Thymus (tissue), 11 donors: Measurements from ENCODE around the gene CYYR1. TPM values are rescaled to one million over a fixed set of nuclear protein-coding genes. Genes with fewer than 3 reads are reported as not detected.

Source experiments
- DNase-seq, 9 donors: peaks; one replicate each; pipeline ENCODE4 v3.0.0-alpha.2; 2013; ENCODE audit warnings: low spot score in 9 of 9, low read depth in 6 of 9, missing footprints in 1 of 9
- H3K27ac ChIP-seq, 2 donors: one replicate each; pipeline ENCODE4 v1.5.1; 2013; ENCODE audit warnings: control low read depth in 1 of 2, low read depth in 1 of 2, low read length in 1 of 2, mild to moderate bottlenecking in 1 of 2, moderate library complexity in 1 of 2
- H3K27me3 ChIP-seq, 2 donors: one replicate each; pipeline ENCODE4 v1.5.1; 2013; ENCODE audit warnings: low read length in 1 of 2; ENCODE audit not compliant: control insufficient read depth in 2 of 2, insufficient read depth in 1 of 2
- H3K36me3 ChIP-seq, 2 donors: one replicate each; pipeline ENCODE4 v1.5.1; 2013; ENCODE audit warnings: low read length in 1 of 2, mild to moderate bottlenecking in 1 of 2, moderate library complexity in 1 of 2; ENCODE audit not compliant: control insufficient read depth in 2 of 2, insufficient read depth in 2 of 2
- H3K4me1 ChIP-seq, 2 donors: one replicate each; pipeline ENCODE4 v1.5.1; 2013; ENCODE audit warnings: low read length in 2 of 2; ENCODE audit not compliant: control insufficient read depth in 2 of 2, insufficient read depth in 2 of 2
- H3K4me3 ChIP-seq, 2 donors: one replicate each; pipeline ENCODE4 v1.5.1; 2013; ENCODE audit warnings: low read length in 2 of 2, control low read depth in 1 of 2, mild to moderate bottlenecking in 1 of 2
- H3K9me3 ChIP-seq, 2 donors: one replicate each; pipeline ENCODE4 v1.5.1; 2013; ENCODE audit warnings: low read length in 1 of 2, mild to moderate bottlenecking in 1 of 2; ENCODE audit not compliant: control insufficient read depth in 2 of 2, insufficient read depth in 1 of 2
- WGBS: extraction: QIAGEN DNeasy Blood & Tissue Kit; methylation state at CpG from one replicate; pipeline ENCODE4 v1.1.7; 2013; 5-methylcytosine and 5-hydroxymethylcytosine counted together
- polyA plus RNA-seq: library from polyadenylated mRNA; stranded (reverse); fragments of 200-250 nt; gene quantifications from one replicate; pipeline ENCODE4 v1.2.3, GENCODE V29; 2013
- total RNA-seq: library from RNA; stranded (reverse); fragments of 120-200 nt; gene quantifications from one replicate; pipeline ENCODE4 v1.2.4, GENCODE V29; 2013
- donor health status: healthy.

CYYR1 gene
- total and polyA plus RNA-seq, 2 donors = 3.5 to 19.1 TPM

- WGBS = 96% methylated on average over 7 of the region's 7 CpGs
- H3K27ac ChIP-seq = no peak overlapping the region
These were observed 28.8 kb downstream of the CYYR1 start for GRCh38 chr21:26544201-26544775.

GRCh38 chr21:26540651-26541050 is 32.4 kb downstream of the CYYR1 start:
- H3K27me3 ChIP-seq = no peaks in the 10 kb centered on the region
- no peak for DNase-seq
- H3K4me3 ChIP-seq = no peak overlapping the region
- H3K4me1 ChIP-seq = no peaks in the 10 kb centered on the region
- H3K36me3 ChIP-seq = no peaks in the 10 kb centered on the region
- no peaks in the 10 kb centered on the region for H3K9me3 ChIP-seq
- H3K27ac ChIP-seq = no peak overlapping the region

More at GRCh38 chr21:26544201-26544775, 28.8 kb downstream of the CYYR1 start:
- Histone ChIP-seq H3K9me3 (no peaks in the 10 kb centered on the region), H3K36me3 (no peaks in the 10 kb centered on the region), H3K4me3 (no peak overlapping the region), H3K4me1 (no peaks in the 10 kb centered on the region), H3K27me3 (no peaks in the 10 kb centered on the region)
- no peak for DNase-seq

- peak in 1 of 9 donors; percentile 37 for DNase-seq
- Histone ChIP-seq H3K27ac (no peak overlapping the region), H3K4me3 (no peak overlapping the region), H3K36me3 (no peaks in the 10 kb centered on the region), H3K9me3 (no peaks in the 10 kb centered on the region), H3K27me3 (no peaks in the 10 kb centered on the region), H3K4me1 (no peaks in the 10 kb centered on the region)
- WGBS = 84% methylated on average over 2 of the region's 2 CpGs
These were observed 33.5 kb downstream of the CYYR1 start for GRCh38 chr21:26539566-26539965.

GRCh38 chr21:26534517-26534916 is 38.6 kb downstream of the CYYR1 start:
- WGBS = 94% methylated on average over 4 of the region's 4 CpGs
- no peak overlapping the region for H3K4me3 ChIP-seq

GRCh38 chr21:26532208-26532607 is 40.9 kb downstream of the CYYR1 start:
- no peaks in the 10 kb centered on the region for H3K27me3 ChIP-seq
- no peak overlapping the region for H3K27ac ChIP-seq
- 80% methylated on average over 2 of the region's 2 CpGs for WGBS
- DNase-seq = no peak
- no peak overlapping the region for H3K4me3 ChIP-seq
- no peaks in the 10 kb centered on the region for H3K9me3 ChIP-seq
- no peaks in the 10 kb centered on the region for H3K36me3 ChIP-seq
- H3K4me1 ChIP-seq = no peaks in the 10 kb centered on the region

More at GRCh38 chr21:26534517-26534916, 38.6 kb downstream of the CYYR1 start:
- H3K36me3 ChIP-seq = no peaks in the 10 kb centered on the region
- H3K27ac ChIP-seq = no peak overlapping the region
- H3K27me3 ChIP-seq = no peaks in the 10 kb centered on the region
- H3K9me3 ChIP-seq = no peaks in the 10 kb centered on the region
- no peak for DNase-seq
- no peaks in the 10 kb centered on the region for H3K4me1 ChIP-seq

- Histone ChIP-seq H3K36me3 (no peaks in the 10 kb centered on the region), H3K4me1 (no peaks in the 10 kb centered on the region), H3K27ac (no peak overlapping the region), H3K27me3 (no peaks in the 10 kb centered on the region), H3K9me3 (no peaks in the 10 kb centered on the region), H3K4me3 (no peak overlapping the region)
- no peak for DNase-seq
- 95% methylated on average over 1 of the region's 1 CpG for WGBS
These were observed 43.6 kb downstream of the CYYR1 start for GRCh38 chr21:26529526-26529925.

GRCh38 chr21:26528882-26529281 is 44.2 kb downstream of the CYYR1 start:
- no peak for DNase-seq
- no peaks in the 10 kb centered on the region for H3K36me3 ChIP-seq

GRCh38 chr21:26522704-26523103 is 50.4 kb downstream of the CYYR1 start:
- Histone ChIP-seq H3K36me3 (no peaks in the 10 kb centered on the region), H3K9me3 (no peaks in the 10 kb centered on the region), H3K27ac (no peak overlapping the region), H3K4me1 (no peaks in the 10 kb centered on the region), H3K4me3 (no peak overlapping the region), H3K27me3 (no peaks in the 10 kb centered on the region)
- 95% methylated on average over 7 of the region's 7 CpGs for WGBS
- DNase-seq = no peak

More at GRCh38 chr21:26528882-26529281, 44.2 kb downstream of the CYYR1 start:
- Histone ChIP-seq H3K4me1 (no peaks in the 10 kb centered on the region), H3K27me3 (no peaks in the 10 kb centered on the region), H3K4me3 (no peak overlapping the region), H3K9me3 (no peaks in the 10 kb centered on the region), H3K27ac (no peak overlapping the region)

GRCh38 chr21:26519142-26519541 is 53.9 kb downstream of the CYYR1 start:
- Histone ChIP-seq H3K4me3 (no peak overlapping the region), H3K27me3 (no peaks in the 10 kb centered on the region), H3K9me3 (no peaks in the 10 kb centered on the region), H3K36me3 (no peaks in the 10 kb centered on the region), H3K4me1 (no peaks in the 10 kb centered on the region), H3K27ac (no peak overlapping the region)
- 90% methylated on average over 1 of the region's 1 CpG for WGBS
- DNase-seq = no peak

GRCh38 chr21:26515257-26515656 is 57.8 kb downstream of the CYYR1 start:
- H3K36me3 ChIP-seq = no peaks in the 10 kb centered on the region
- H3K27me3 ChIP-seq = no peaks in the 10 kb centered on the region
- whole genome bisulfite sequencing = 64% methylated on average over 3 of the region's 3 CpGs
- no peaks in the 10 kb centered on the region for H3K9me3 ChIP-seq
- DNase-seq = no peak
- H3K4me1 ChIP-seq = no peaks in the 10 kb centered on the region
- H3K4me3 ChIP-seq = no peak overlapping the region
- no peak overlapping the region for H3K27ac ChIP-seq
